K562 (cell line): ENCODE results near the gene CLK3. TPM values are rescaled to one million over a fixed set of nuclear protein-coding genes. Genes with fewer than 3 reads are reported as not detected.

Source experiments
- ATAC-seq: fragments of 200-7000 bp; cut with Tn5 transposase; 3 replicates; pipeline ENCODE4 v1.9.1; 2020; ENCODE audit warnings: moderate library complexity
- BruUV-seq: library from RNA; stranded (reverse); fragments of 400-500 nt; replicated peaks from 2 replicates; lab custom pipeline; 2021; lab: Mats Ljungman, UMichigan
- CTCF ChIA-PET: fragments of 300-600 bp; formaldehyde crosslinking; extraction: SDS; loops from one replicate; lab custom pipeline; 2021; ENCODE audit warnings: low intra/inter-chr PET ratio; lab: Yijun Ruan, JAX
- POLR2A ChIA-PET: fragments of 300-600, 350-650 bp; sonication (Branson Sonifier 250); formaldehyde crosslinking; extraction: SDS; loops from one replicate; lab custom pipeline; 2021; ENCODE audit warnings: antibody characterized with exemption, inconsistent platforms; lab: Yijun Ruan, JAX
- DNase-seq, 4 experiments: peaks; one replicate each; pipeline versions ENCODE4 v3.0.0 to v3.0.0-alpha.2; 2011 to 2018; ENCODE audit warnings: low spot score in 3 of 4, mixed read lengths in 3 of 4; ENCODE audit errors: extremely low read depth in 1 of 4
- FAIRE-seq: peaks from 2 replicates; lab custom pipeline; 2011; peaks lifted over from hg19 to GRCh38; lab: Jason Lieb, UNC
- H2AFZ ChIP-seq: 2 replicates; pipeline ENCODE4 v1.6.0; 2011; ENCODE audit warnings: low read depth, low read length, control low read depth, inconsistent platforms
- H3K27ac ChIP-seq: fragments of 200-600 bp; 3 replicates; pipeline ENCODE4 v1.8.0; 2011; ENCODE audit warnings: low read depth, mild to moderate bottlenecking, control low read depth, inconsistent platforms, low read length, moderate library complexity, mixed read lengths; ENCODE audit errors: extremely low read depth
- H3K27me3 ChIP-seq, 2 experiments: fragments of 300-600 bp in 1 of 2; 2 replicates in 1 of 2; 3 replicates in 1 of 2; pipeline versions ENCODE4 v1.6.0 to v1.8.0; 2011; ENCODE audit warnings: inconsistent platforms in 2 of 2, low read length in 2 of 2, mild to moderate bottlenecking in 1 of 2, mixed read lengths in 1 of 2, moderate library complexity in 1 of 2; ENCODE audit not compliant: control insufficient read depth in 2 of 2, insufficient read depth in 2 of 2
- H3K36me3 ChIP-seq: fragments of 300-600 bp; 3 replicates; pipeline ENCODE4 v1.8.0; 2011; ENCODE audit warnings: mild to moderate bottlenecking, low read length, inconsistent platforms; ENCODE audit not compliant: control insufficient read depth, insufficient read depth
- H3K4me1 ChIP-seq, 2 experiments: fragments of 200-600 bp in 1 of 2; replicated peaks in 1 of 2; 2 replicates in 1 of 2; 3 replicates in 1 of 2; pipeline versions ENCODE4 v1.5.1 to v1.8.0; 2011; ENCODE audit warnings: inconsistent platforms in 2 of 2, low read length in 2 of 2, mild to moderate bottlenecking in 1 of 2, mixed read lengths in 1 of 2, moderate library complexity in 1 of 2; ENCODE audit not compliant: control insufficient read depth in 2 of 2, insufficient read depth in 2 of 2
- H3K4me2 ChIP-seq: 2 replicates; pipeline ENCODE4 v1.6.1; 2011; ENCODE audit warnings: low read length, control low read depth, inconsistent platforms, mixed read lengths; ENCODE audit not compliant: insufficient read depth
- H3K4me3 ChIP-seq: fragments of 200-600 bp; sonication (generic), shearing (Covaris generic); 2 replicates; pipeline ENCODE4 v1.5.1; 2016; ENCODE audit warnings: control low read depth, inconsistent platforms
- H3K79me2 ChIP-seq: fragments of 200-600 bp; 3 replicates; pipeline ENCODE4 v1.8.0; 2011; ENCODE audit warnings: low read length, inconsistent platforms; ENCODE audit not compliant: control insufficient read depth, insufficient read depth
- H3K9ac ChIP-seq, 2 experiments: 2 replicates each; pipeline versions ENCODE4 v1.6.0 to v1.6.1; 2011; ENCODE audit warnings: low read depth in 2 of 2, low read length in 2 of 2, control low read depth in 1 of 2, inconsistent platforms in 1 of 2, mild to moderate bottlenecking in 1 of 2, mixed read lengths in 1 of 2; ENCODE audit not compliant: insufficient read depth in 1 of 2
- H3K9me1 ChIP-seq: one replicate; pipeline ENCODE4 v1.6.0; 2011; ENCODE audit warnings: inconsistent platforms, mild to moderate bottlenecking, low read length, moderate library complexity; ENCODE audit not compliant: control insufficient read depth, insufficient read depth
- H3K9me3 ChIP-seq: replicated peaks from 2 replicates; pipeline ENCODE4 v1.5.1; 2011; ENCODE audit warnings: low read depth, low read length, inconsistent platforms; ENCODE audit not compliant: control insufficient read depth, insufficient read depth
- H4K20me1 ChIP-seq: replicated peaks from 2 replicates; pipeline ENCODE4 v1.6.1; 2011; ENCODE audit warnings: low read length, inconsistent platforms, mixed read lengths; ENCODE audit not compliant: control insufficient read depth, insufficient read depth
- CEBPB ChIP-seq: fragments of 450-650 bp; IDR thresholded peaks from 2 replicates; pipeline ENCODE4 v1.6.1; 2016; ENCODE audit warnings: missing genetic modification characterization, missing compliant biosample characterization
- FOXP1 ChIP-seq: sonication (generic); formaldehyde crosslinking; IDR thresholded peaks from 2 replicates; pipeline ENCODE4 v1.8.0; 2022; ENCODE audit warnings: mild to moderate bottlenecking, missing genetic modification reagents
- MEIS2 ChIP-seq: fragments of 450-650 bp; IDR thresholded peaks from 2 replicates; pipeline ENCODE4 v1.6.1; 2014; ENCODE audit warnings: mild to moderate bottlenecking; ENCODE audit not compliant: partially characterized antibody
- NBN ChIP-seq: fragments of 450-650 bp; IDR thresholded peaks from 2 replicates; pipeline ENCODE4 v1.6.1; 2016; ENCODE audit warnings: low read depth, mild to moderate bottlenecking
- PCBP2 ChIP-seq: fragments of 200-400 bp; formaldehyde crosslinking; IDR thresholded peaks from 2 replicates; pipeline ENCODE4 v1.6.1; 2018; ENCODE audit warnings: low read length, low read depth, mild to moderate bottlenecking, moderate library complexity; ENCODE audit not compliant: poor library complexity, severe bottlenecking
- PTTG1 ChIP-seq: fragments of 450-650 bp; IDR thresholded peaks from 2 replicates; pipeline ENCODE4 v1.6.1; 2016; ENCODE audit warnings: low read depth, mild to moderate bottlenecking, missing genetic modification characterization, missing compliant biosample characterization
- SMAD3 ChIP-seq: fragments of 450-650 bp; formaldehyde crosslinking; conservative IDR thresholded peaks from 2 replicates; pipeline ENCODE4 v1.4.0; 2020; ENCODE audit warnings: mild to moderate bottlenecking
- ZNF146 ChIP-seq: IDR thresholded peaks from one replicate; pipeline ENCODE4 v1.6.1; 2018; ENCODE audit warnings: missing compliant biosample characterization; ENCODE audit not compliant: unreplicated experiment
- ZNF316 ChIP-seq: fragments of 450-650 bp; IDR thresholded peaks from 2 replicates; pipeline ENCODE4 v1.6.1; 2016
- WGBS: fragments of 100-300 bp; shearing (Covaris generic); methylation state at CpG from one replicate; pipeline ENCODE4 v1.1.6; 2016; ENCODE audit warnings: low coverage, mixed read lengths; ENCODE audit not compliant: insufficient coverage; ENCODE audit errors: missing lambda C conversion rate; 5-methylcytosine and 5-hydroxymethylcytosine counted together
- in situ Hi-C: fragments of 300-500 bp; cut with MboI; formaldehyde crosslinking; loops from 4 replicates; pipeline ENCODE4 v1.15.0; 2018; ENCODE audit warnings: inconsistent platforms, mixed read lengths
- intact Hi-C: fragments of 100-400 bp; cut with micrococcal nuclease; formaldehyde crosslinking; loops from 2 replicates; pipeline ENCODE4 v1.14.2; 2022
- polyA plus RNA-seq, 8 experiments: library from polyadenylated mRNA; depleted of rRNA in 4 of 8; stranded (reverse) in 5 of 8; unstranded in 3 of 8; fragments of >200 nt; fragmentation: Nextera tagmentation in 2 of 8; fragmentation: Illumina TruSeq in 1 of 8; extraction: Ambion mirVana in 2 of 8; extraction: Trizol in 1 of 8; gene quantifications; 2 replicates each; pipeline versions ENCODE4 v1.2.1 to v1.2.3, GENCODE V29; 2011 to 2014; ENCODE audit warnings: inconsistent platforms in 1 of 8, missing spikeins in 1 of 8
- total RNA-seq, 7 experiments: library from RNA; depleted of rRNA in 6 of 7; stranded (reverse); fragments of >200 nt in 6 of 7; fragmentation: Illumina TruSeq in 2 of 7; extraction: Trizol in 2 of 7; gene quantifications; 2 replicates each; pipeline versions ENCODE4 v1.2.1 to v1.2.3, GENCODE V29; 2011 to 2021; ENCODE audit warnings: low replicate concordance in 1 of 7

The CLK3 gene
- total and polyA plus RNA-seq, 9 of the 15 experiments (the other 6 are each of a cell fraction or from before 2014, with no cell fraction given) = 1.2 to 95.2 (median 51.7) TPM

DNA sequence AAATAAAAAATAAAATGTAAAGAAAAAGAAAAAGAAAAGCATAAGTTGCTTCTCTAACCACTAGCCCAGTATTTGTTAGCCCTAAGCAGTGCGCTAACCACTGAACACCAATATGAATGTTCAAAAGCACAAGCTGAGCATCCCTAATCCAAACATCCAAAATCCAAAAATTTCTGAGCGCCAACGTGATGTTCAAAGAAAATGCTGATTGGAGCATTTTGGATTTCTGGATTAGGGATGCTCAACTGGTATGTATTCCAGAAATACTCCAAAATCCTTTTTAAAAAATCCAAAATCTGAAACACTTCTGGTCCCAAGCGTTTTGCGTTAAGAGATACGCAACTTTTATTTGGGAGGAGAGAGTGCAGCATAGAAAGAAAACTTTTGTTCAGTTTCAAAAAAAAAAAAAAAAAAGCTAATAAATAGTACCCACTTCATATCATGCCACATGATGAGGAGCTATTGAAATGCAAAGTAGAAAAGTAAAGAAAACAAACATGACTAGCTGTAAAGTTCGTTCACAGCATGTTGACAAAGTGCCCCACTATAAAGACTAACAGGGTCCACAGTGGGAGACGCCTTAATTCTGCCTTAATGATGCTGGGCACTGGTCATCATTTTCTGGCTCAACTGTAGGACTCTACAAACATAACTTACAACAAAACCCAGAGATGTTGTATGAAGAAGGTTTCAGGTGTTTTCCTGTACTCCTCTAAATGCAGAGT lies 47.8 kb downstream of the CLK3 start:
- no peaks in the 10 kb centered on the region for H3K4me1 ChIP-seq
- no peaks in the 10 kb centered on the region for H4K20me1 ChIP-seq
- no peak overlapping the region for H2AFZ ChIP-seq
- peaks cover 5% of the 10 kb centered on the region; the same call in 1 of the 3 replicates for H3K79me2 ChIP-seq
- FAIRE-seq (no peak), ATAC-seq (no peak), DNase-seq (no peak)
- H3K27ac ChIP-seq = no peak overlapping the region
- no peaks in the 10 kb centered on the region for H3K9me1 ChIP-seq
- 76% methylated on average over 8 of the region's 8 CpGs for WGBS
- no peak overlapping the region for H3K9ac ChIP-seq
- BruUV-seq = no TSS peak
- H3K4me2 ChIP-seq = no peak overlapping the region
- ChIA-PET POLR2A (interaction anchor here (0.5 to 0.7 kb wide), 2 partner anchors 10 to 18 kb away, joined by 3 read pairs; no protein-coding TSS in a partner anchor), CTCF (no interaction called here)
- peak; percentile 54 for TF ChIP-seq ZNF316
- TF ChIP-seq PCBP2 = no peak
- intact Hi-C loops = no loop called here
- in situ Hi-C loops = no loop called here
- peaks cover 6% of the 10 kb centered on the region; the same call in 1 of the 3 replicates for H3K36me3 ChIP-seq
- no peaks in the 10 kb centered on the region for H3K27me3 ChIP-seq
- H3K4me3 ChIP-seq = no peak overlapping the region
- H3K9me3 ChIP-seq = no peaks in the 10 kb centered on the region

- Histone ChIP-seq H3K27ac (no peak overlapping the region), H3K4me1 (no peaks in the 10 kb centered on the region), H3K36me3 (peaks cover 6% of the 10 kb centered on the region; the same call in 1 of the 3 replicates), H3K4me3 (no peak overlapping the region), H3K9me1 (no peaks in the 10 kb centered on the region), H3K9ac (no peak overlapping the region), H3K4me2 (no peak overlapping the region), H4K20me1 (no peaks in the 10 kb centered on the region), H3K79me2 (peaks cover 5% of the 10 kb centered on the region; the same call in 1 of the 3 replicates), H3K27me3 (no peaks in the 10 kb centered on the region)
- CTCF ChIA-PET = no interaction called here
- POLR2A ChIA-PET = interaction anchor here (0.7 kb wide), 1 partner anchor 17 kb away, joined by 3 read pairs; no protein-coding TSS in a partner anchor
- no peak for ATAC-seq
- in situ Hi-C loops (no loop called here), intact Hi-C loops (no loop called here)
- no TSS peak for BruUV-seq
- TF ChIP-seq SMAD3 = no peak
- no peak for TF ChIP-seq ZNF146 (CRISPR knock-in tag)
- no peak for TF ChIP-seq NBN
- no peak for TF ChIP-seq CEBPB (tag)
- no peak for TF ChIP-seq FOXP1 (CRISPR knock-in tag)
- no peak for TF ChIP-seq PTTG1 (tag)
- no peak for TF ChIP-seq MEIS2
- TF ChIP-seq, all 486 proteins: peak for 0
- no peaks in the 10 kb centered on the region for H3K9me3 ChIP-seq
- DNase-seq (no peak), FAIRE-seq (no peak)
- no peak overlapping the region for H2AFZ ChIP-seq
- 67% methylated on average over 2 of the region's 2 CpGs for WGBS
Measured at GRCh38 chr15:74664028-74664616, 48.5 kb downstream of the CLK3 start.
